ENCODE results near the gene GHRH. TPM values are rescaled to one million over a fixed set of nuclear protein-coding genes. Genes with fewer than 3 reads are reported as not detected.

GHRH gene
- total RNA-seq, 1 experiment from 2014 or later: not detected

DNA sequence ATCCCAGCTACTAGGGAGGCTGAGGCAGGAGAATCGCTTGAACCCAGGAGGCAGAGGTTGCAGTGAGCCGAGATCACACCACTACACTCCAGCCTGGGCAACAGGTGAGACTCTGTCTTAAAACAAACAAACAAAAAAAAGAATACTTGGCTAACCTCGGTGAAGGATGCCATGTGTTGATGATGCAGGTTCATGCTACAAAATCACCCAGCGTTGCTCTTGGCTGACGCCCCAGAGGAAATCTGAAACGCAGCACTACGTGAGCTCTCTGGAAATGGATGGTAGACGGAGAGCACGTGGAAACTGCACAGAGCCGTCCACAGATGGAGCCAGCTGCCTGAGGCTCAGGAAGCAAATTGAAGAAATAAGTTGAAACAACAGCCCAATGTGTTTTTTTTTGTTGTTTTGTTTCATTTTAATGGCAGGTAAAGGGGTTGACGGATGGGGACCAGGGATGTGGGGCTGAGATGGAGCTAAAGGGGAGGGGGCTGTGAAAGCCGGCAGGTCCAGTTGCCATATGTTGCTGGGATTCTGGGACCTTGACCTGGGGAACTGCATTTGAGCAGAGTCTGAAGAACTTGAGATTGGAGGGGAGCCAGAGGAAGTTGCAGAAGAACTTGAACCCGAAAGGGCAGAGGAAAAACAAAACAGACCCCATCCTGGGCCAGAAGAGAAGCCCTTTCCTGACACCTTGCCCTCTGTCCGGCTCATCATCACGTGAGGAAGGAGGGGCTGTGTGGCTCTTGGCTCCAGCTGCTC lies 15.1 kb upstream of the GHRH start:
- DNase-seq: no peak
- peak overlapping the region; percentile 51 for H3K9ac ChIP-seq (ENCODE audit: low read length)
- H3K4me2 ChIP-seq (ENCODE audit: low read depth, low read length, poor library complexity, severe bottlenecking): peak overlapping the region; percentile 33
- no peaks in the 10 kb centered on the region for H3K27me3 ChIP-seq (ENCODE audit: low read length)
- peak overlapping the region; percentile 33 for H3K27ac ChIP-seq (ENCODE audit: low read length)
- H2AFZ ChIP-seq (ENCODE audit: low read length): peak overlapping the region; percentile 87; the same call in 1 of the 2 replicates
- H3K9me3 ChIP-seq (ENCODE audit: low read length): no peaks in the 10 kb centered on the region
- peaks cover 26% of the 10 kb centered on the region for H3K4me1 ChIP-seq (ENCODE audit: low read length)
- no peaks in the 10 kb centered on the region for H4K20me1 ChIP-seq (ENCODE audit: insufficient read depth, low read depth, low read length)
- H3K4me3 ChIP-seq (ENCODE audit: low read length): no peak overlapping the region
- H3K36me3 ChIP-seq (ENCODE audit: insufficient read depth, low read length): no peaks in the 10 kb centered on the region
- H3K9me2 ChIP-seq (replicated peaks; ENCODE audit: insufficient read depth, low read length): no peaks in the 10 kb centered on the region
- H3K79me2 ChIP-seq (ENCODE audit: low read length): no peaks in the 10 kb centered on the region

DNA sequence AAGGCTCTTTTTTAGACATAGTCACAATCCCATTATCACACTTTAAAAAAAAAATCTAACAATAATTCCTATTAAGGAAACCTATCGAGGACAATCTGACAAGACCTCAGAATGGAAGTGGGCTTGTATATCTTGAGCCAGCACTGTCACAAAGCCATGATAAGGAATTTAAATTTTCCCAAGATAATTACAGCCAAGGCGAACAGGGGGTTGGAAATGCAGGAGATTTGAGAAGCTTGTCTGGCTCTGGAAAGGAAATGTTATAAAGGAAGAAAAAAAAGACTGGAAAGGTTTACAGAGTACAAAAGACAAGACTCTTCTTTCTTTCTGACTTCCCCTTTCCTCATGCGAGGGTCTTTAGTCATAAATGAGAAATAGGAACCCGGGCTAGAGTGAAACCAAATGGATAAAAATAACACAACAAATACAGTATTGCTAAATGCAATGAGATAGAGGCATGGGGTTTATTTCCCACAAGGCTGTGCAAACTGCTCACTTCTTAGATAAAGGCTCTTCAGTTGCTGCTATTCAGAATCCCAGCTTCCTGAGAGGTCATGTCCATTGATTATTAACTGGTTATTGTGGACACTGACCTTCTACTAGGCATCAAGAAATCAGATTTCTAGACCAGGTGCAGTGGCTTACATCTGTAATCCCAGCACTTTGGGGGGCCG lies 13.4 kb upstream of the GHRH start:
- peak; percentile 75 for DNase-seq
- 0 out of 2 replicates have a peak overlapping the region, but pooled peaks have one; percentile 16 for H3K4me3 ChIP-seq (ENCODE audit: low read length)
- H4K20me1 ChIP-seq (ENCODE audit: insufficient read depth, low read depth, low read length): no peaks in the 10 kb centered on the region
- peak overlapping the region; percentile 88 for H2AFZ ChIP-seq (ENCODE audit: low read length)
- H3K4me2 ChIP-seq (ENCODE audit: low read depth, low read length, poor library complexity, severe bottlenecking): peak overlapping the region; percentile 62
- H3K27me3 ChIP-seq (ENCODE audit: low read length): no peaks in the 10 kb centered on the region
- no peaks in the 10 kb centered on the region for H3K9me2 ChIP-seq (replicated peaks; ENCODE audit: insufficient read depth, low read length)
- peaks cover 38% of the 10 kb centered on the region for H3K4me1 ChIP-seq (ENCODE audit: low read length)
- H3K79me2 ChIP-seq (ENCODE audit: low read length): no peaks in the 10 kb centered on the region
- peak overlapping the region; percentile 75 for H3K27ac ChIP-seq (ENCODE audit: low read length)
- peak overlapping the region; percentile 47 for H3K9ac ChIP-seq (ENCODE audit: low read length)
- H3K36me3 ChIP-seq (ENCODE audit: insufficient read depth, low read length): no peaks in the 10 kb centered on the region
- H3K9me3 ChIP-seq (ENCODE audit: low read length): no peaks in the 10 kb centered on the region

DNA sequence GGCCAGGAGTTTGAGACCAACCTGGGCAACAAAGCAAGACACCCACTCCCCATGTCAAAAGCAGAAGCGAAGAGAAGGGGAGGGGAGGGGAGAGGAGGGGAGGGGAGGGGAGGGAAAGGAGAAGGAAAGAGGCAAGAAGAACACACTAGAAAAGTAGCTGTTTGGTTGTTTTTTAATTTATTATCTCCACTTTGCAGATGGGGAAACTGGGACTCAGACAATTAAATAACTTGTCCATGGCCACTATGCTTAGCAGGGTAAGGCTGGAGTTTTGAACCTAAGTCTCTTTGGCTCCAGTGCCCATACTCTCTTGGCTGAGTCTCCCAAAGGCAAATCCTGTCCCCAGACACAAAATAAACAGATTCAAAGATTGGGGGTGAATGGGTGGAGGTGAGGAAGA lies 12.4 kb upstream of the GHRH start:
- H3K4me3 ChIP-seq (ENCODE audit: low read length): no peak overlapping the region
- no peak overlapping the region for H3K27ac ChIP-seq (ENCODE audit: low read length)
- no peak overlapping the region for H3K9ac ChIP-seq (ENCODE audit: low read length)
- peaks cover 47% of the 10 kb centered on the region for H3K4me1 ChIP-seq (ENCODE audit: low read length)
- H3K79me2 ChIP-seq (ENCODE audit: low read length): no peaks in the 10 kb centered on the region
- no peaks in the 10 kb centered on the region for H3K27me3 ChIP-seq (ENCODE audit: low read length)
- no peaks in the 10 kb centered on the region for H3K9me2 ChIP-seq (replicated peaks; ENCODE audit: insufficient read depth, low read length)
- no peak for DNase-seq
- H3K4me2 ChIP-seq (ENCODE audit: low read depth, low read length, poor library complexity, severe bottlenecking): no peak overlapping the region
- no peaks in the 10 kb centered on the region for H3K9me3 ChIP-seq (ENCODE audit: low read length)
- no peaks in the 10 kb centered on the region for H4K20me1 ChIP-seq (ENCODE audit: insufficient read depth, low read depth, low read length)
- no peaks in the 10 kb centered on the region for H3K36me3 ChIP-seq (ENCODE audit: insufficient read depth, low read length)
- no peak overlapping the region for H2AFZ ChIP-seq (ENCODE audit: low read length)

DNA sequence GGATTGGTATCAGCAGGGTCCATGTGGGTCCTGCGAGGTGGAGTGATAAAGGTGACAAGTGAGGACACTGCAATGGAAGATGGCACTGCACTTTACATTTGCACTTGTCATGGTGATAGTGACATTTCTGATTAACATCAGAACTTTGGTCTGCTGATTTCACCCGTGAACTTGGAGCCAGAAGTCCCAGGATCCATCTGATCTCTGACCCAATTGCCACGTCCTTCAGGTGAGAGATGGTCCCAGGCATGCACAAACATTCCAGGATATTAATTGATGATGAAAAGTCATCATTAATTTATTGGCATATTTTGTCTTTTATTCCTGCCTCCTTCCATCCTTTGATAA lies 9.8 kb upstream of the GHRH start:
- no peaks in the 10 kb centered on the region for H3K9me2 ChIP-seq (replicated peaks; ENCODE audit: insufficient read depth, low read length)
- H2AFZ ChIP-seq (ENCODE audit: low read length): no peak overlapping the region
- DNase-seq: no peak
- H3K4me1 ChIP-seq (ENCODE audit: low read length): peaks cover 52% of the 10 kb centered on the region
- no peaks in the 10 kb centered on the region for H3K79me2 ChIP-seq (ENCODE audit: low read length)
- no peaks in the 10 kb centered on the region for H3K36me3 ChIP-seq (ENCODE audit: insufficient read depth, low read length)
- no peak overlapping the region for H3K4me3 ChIP-seq (ENCODE audit: low read length)
- H3K9me3 ChIP-seq (ENCODE audit: low read length): no peaks in the 10 kb centered on the region
- H4K20me1 ChIP-seq (ENCODE audit: insufficient read depth, low read depth, low read length): no peaks in the 10 kb centered on the region
- H3K27ac ChIP-seq (ENCODE audit: low read length): no peak overlapping the region; the same call in 1 of the 2 replicates
- H3K27me3 ChIP-seq (ENCODE audit: low read length): no peaks in the 10 kb centered on the region
- H3K4me2 ChIP-seq (ENCODE audit: low read depth, low read length, poor library complexity, severe bottlenecking): no peak overlapping the region
- H3K9ac ChIP-seq (ENCODE audit: low read length): no peak overlapping the region

DNA sequence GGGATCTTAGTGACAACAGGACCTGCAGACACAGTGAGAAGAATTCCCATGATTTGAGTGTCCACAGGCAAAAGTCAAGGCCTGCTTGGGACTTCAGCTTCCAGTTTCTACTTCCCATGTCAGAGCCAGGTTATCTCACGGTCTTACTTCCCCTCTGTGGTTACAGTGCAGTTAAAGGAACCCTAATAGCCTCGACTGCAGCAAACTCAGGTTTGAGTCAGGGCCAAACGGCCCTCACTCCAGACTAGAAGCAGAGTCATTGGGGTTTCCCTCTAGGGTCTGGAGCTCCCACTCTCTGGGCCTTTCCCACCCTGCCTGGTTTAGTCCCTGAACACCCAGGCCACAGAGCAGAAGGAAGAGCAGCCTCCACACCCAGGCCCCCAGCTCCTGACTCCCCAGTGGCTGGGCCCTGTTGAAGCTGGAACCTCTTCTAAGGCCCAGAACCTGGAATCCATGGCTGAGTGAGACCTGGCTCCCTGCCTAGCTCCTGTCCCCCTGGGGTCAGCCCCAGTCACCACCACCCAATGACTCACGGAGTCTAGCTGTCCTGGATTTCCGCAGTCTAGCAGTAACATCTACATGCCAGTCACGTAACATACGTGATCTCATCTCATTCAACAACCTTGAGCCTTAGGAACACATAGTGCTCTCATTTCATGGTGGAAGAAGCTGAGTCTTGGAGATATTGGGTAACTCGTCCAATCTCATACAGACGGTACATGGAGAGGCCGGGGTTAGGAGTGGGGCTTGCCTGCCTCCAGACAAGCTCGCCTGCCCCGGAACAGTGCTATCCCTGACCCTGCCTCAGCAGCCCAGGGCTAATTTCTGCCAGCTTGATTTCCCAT lies 9.2 kb upstream of the GHRH start:
- no peak overlapping the region for H3K4me3 ChIP-seq (ENCODE audit: low read length)
- peak overlapping the region; percentile 45 for H3K9ac ChIP-seq (ENCODE audit: low read length)
- peak overlapping the region; percentile 62 for H3K27ac ChIP-seq (ENCODE audit: low read length)
- no peaks in the 10 kb centered on the region for H3K9me2 ChIP-seq (replicated peaks; ENCODE audit: insufficient read depth, low read length)
- peaks cover 52% of the 10 kb centered on the region for H3K4me1 ChIP-seq (ENCODE audit: low read length)
- 0 out of 2 replicates have a peak overlapping the region, but pooled peaks have one; percentile 1 for H2AFZ ChIP-seq (ENCODE audit: low read length)
- no peaks in the 10 kb centered on the region for H3K36me3 ChIP-seq (ENCODE audit: insufficient read depth, low read length)
- H3K4me2 ChIP-seq (ENCODE audit: low read depth, low read length, poor library complexity, severe bottlenecking): peak overlapping the region; percentile 9
- H3K9me3 ChIP-seq (ENCODE audit: low read length): no peaks in the 10 kb centered on the region
- no peaks in the 10 kb centered on the region for H3K27me3 ChIP-seq (ENCODE audit: low read length)
- H4K20me1 ChIP-seq (ENCODE audit: insufficient read depth, low read depth, low read length): no peaks in the 10 kb centered on the region
- peak; percentile 71 for DNase-seq
- H3K79me2 ChIP-seq (ENCODE audit: low read length): no peaks in the 10 kb centered on the region

DNA sequence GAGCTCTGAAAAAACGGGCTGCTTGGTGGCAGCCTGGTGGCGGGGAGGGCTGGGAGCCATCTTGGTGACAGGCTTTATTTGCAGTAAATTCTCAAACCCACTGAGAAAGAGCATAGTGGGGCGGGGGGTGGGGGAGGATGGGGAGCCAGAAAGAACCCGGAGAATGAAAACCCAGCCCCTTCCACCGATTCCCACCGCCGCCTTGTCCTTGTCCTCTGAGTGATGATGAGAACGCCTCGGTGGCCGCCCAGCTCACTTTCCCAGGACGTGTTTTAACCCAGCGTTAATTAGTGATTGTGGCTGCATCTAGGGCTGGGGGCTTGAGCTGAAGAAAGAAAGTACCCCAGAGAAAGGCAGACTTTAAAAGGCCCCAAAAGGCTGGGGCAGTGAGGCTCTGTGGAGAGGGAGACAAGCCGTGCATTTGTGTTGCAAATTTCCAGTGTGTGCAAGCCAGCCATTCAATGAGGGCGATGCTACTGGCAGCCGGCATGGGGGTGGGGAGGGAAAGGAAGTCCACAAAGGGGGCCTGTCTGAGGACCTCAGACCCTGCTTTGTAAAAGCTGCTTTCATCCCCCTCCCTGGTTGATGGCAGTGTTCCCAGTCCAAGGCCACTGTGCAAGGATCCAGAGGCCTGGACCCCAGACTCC lies 6.2 kb upstream of the GHRH start:
- peak overlapping the region; percentile 36; the same call in 1 of the 2 replicates for H3K4me3 ChIP-seq (ENCODE audit: low read length)
- peak; percentile 70 for DNase-seq
- H2AFZ ChIP-seq (ENCODE audit: low read length): peak overlapping the region; percentile 60
- no peaks in the 10 kb centered on the region for H3K27me3 ChIP-seq (ENCODE audit: low read length)
- no peaks in the 10 kb centered on the region for H4K20me1 ChIP-seq (ENCODE audit: insufficient read depth, low read depth, low read length)
- H3K9ac ChIP-seq (ENCODE audit: low read length): peak overlapping the region; percentile 51
- H3K4me2 ChIP-seq (ENCODE audit: low read depth, low read length, poor library complexity, severe bottlenecking): peak overlapping the region; percentile 63
- no peaks in the 10 kb centered on the region for H3K79me2 ChIP-seq (ENCODE audit: low read length)
- no peaks in the 10 kb centered on the region for H3K9me2 ChIP-seq (replicated peaks; ENCODE audit: insufficient read depth, low read length)
- H3K4me1 ChIP-seq (ENCODE audit: low read length): peaks cover 38% of the 10 kb centered on the region
- peak overlapping the region; percentile 73 for H3K27ac ChIP-seq (ENCODE audit: low read length)
- H3K9me3 ChIP-seq (ENCODE audit: low read length): no peaks in the 10 kb centered on the region
- H3K36me3 ChIP-seq (ENCODE audit: insufficient read depth, low read length): no peaks in the 10 kb centered on the region

DNA sequence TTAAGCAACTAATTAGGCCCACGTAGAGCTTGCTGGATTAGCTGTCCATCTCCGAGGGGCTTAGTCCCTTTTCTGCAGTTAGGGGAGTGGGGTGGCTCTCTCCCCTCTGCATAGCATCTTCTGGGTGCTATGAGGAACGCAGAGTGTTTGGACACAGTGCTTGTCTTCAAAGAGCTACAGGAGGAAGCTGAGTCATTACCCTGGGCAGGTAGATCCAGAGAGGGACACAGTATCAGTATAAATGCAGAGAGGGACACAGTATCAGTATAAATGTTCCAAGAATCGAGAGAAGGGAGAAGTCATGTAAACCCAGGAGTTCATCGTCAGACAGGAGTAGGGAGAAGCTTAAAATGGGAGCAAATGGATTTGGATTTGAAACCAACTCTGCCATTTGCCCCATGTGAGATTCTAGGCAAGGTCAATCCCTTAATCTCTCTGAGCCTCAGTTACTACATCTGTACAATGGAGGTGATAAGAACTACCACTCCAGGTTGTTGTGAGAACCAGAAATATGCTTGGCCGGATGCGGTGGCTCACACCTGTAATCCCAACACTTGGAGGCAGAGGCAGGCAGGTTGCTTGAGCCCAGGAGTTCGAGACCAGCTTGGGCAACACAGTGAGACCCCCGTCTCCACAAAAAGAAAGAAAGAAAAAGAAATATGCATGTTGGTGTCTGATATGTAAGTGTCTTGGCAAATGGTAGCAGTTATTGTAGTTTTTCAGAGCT lies 5.5 kb upstream of the GHRH start:
- H3K9me2 ChIP-seq (replicated peaks; ENCODE audit: insufficient read depth, low read length): no peaks in the 10 kb centered on the region
- H3K9ac ChIP-seq (ENCODE audit: low read length): no peak overlapping the region; the same call in 1 of the 2 replicates
- no peaks in the 10 kb centered on the region for H3K79me2 ChIP-seq (ENCODE audit: low read length)

More for the DNA sequence above, 5.5 kb upstream of the GHRH start:
- no peak overlapping the region for H3K4me3 ChIP-seq (ENCODE audit: low read length)
- no peak for DNase-seq
- no peaks in the 10 kb centered on the region for H3K27me3 ChIP-seq (ENCODE audit: low read length)
- H2AFZ ChIP-seq (ENCODE audit: low read length): 0 out of 2 replicates have a peak overlapping the region, but pooled peaks have one; percentile 60
- H3K4me2 ChIP-seq (ENCODE audit: low read depth, low read length, poor library complexity, severe bottlenecking): peak overlapping the region; percentile 63
- no peaks in the 10 kb centered on the region for H4K20me1 ChIP-seq (ENCODE audit: insufficient read depth, low read depth, low read length)
- H3K36me3 ChIP-seq (ENCODE audit: insufficient read depth, low read length): no peaks in the 10 kb centered on the region
- peaks cover 38% of the 10 kb centered on the region for H3K4me1 ChIP-seq (ENCODE audit: low read length)
- no peak overlapping the region for H3K27ac ChIP-seq (ENCODE audit: low read length)
- no peaks in the 10 kb centered on the region for H3K9me3 ChIP-seq (ENCODE audit: low read length)
